GM19239 (cell line): ENCODE data around the gene FRMPD3.
A peak's percentile ranks its signal among the peaks of the same experiment; 100 is the strongest.

Experiments used
- DNase-seq: peaks from one replicate; pipeline ENCODE4 v3.0.0; 2011; ENCODE audit warnings: low spot score; ENCODE audit not compliant: insufficient read length
- FAIRE-seq: peaks from 2 replicates; lab custom pipeline; 2011; peaks lifted over from hg19 to GRCh38; lab: Jason Lieb, UNC

The FRMPD3 gene

GRCh38 chrX:107448998-107449835 is at the start of gene FRMPD3:
Gene FRMPD3, plus strand, starts transcription at chrX:107449652. Its CDS starts 76,937 bp downstream, at chrX:107526589.
- DNase-seq (no peak), FAIRE-seq (no peak)

GRCh38 chrX:107420571-107420970 is 28.9 kb upstream of the FRMPD3 start:
- FAIRE-seq: no peak

GRCh38 chrX:107421337-107421861 is 28.1 kb upstream of the FRMPD3 start:
- FAIRE-seq (no peak), DNase-seq (no peak)

More at GRCh38 chrX:107420571-107420970, 28.9 kb upstream of the FRMPD3 start:
- DNase-seq: no peak

- FAIRE-seq (peak; percentile 87), DNase-seq (no peak)
Measured at GRCh38 chrX:107429090-107429489, 20.4 kb upstream of the FRMPD3 start.

- FAIRE-seq (no peak), DNase-seq (no peak)
Measured at GRCh38 chrX:107440187-107440586, 9.3 kb upstream of the FRMPD3 start.

- FAIRE-seq (peak; percentile 52), DNase-seq (no peak)
Measured at GRCh38 chrX:107440692-107441091, 8.8 kb upstream of the FRMPD3 start.

GRCh38 chrX:107442914-107443527 is 6.4 kb upstream of the FRMPD3 start:
- DNase-seq (no peak), FAIRE-seq (no peak)

- no peak for FAIRE-seq
- DNase-seq: no peak
Measured at GRCh38 chrX:107445146-107445545, 4.3 kb upstream of the FRMPD3 start.

- no peak for DNase-seq
- peak; percentile 8 for FAIRE-seq
Measured at GRCh38 chrX:107445631-107446030, 3.8 kb upstream of the FRMPD3 start.

- DNase-seq (no peak), FAIRE-seq (no peak)
Measured at GRCh38 chrX:107447642-107448041, 1.8 kb upstream of the FRMPD3 start.

GRCh38 chrX:107448625-107448997 is 841 bp upstream of the FRMPD3 start:
- FAIRE-seq (no peak), DNase-seq (no peak)

- no peak for DNase-seq
- no peak for FAIRE-seq
Measured at GRCh38 chrX:107450823-107451509, 1.5 kb downstream of the FRMPD3 start.

- FAIRE-seq (no peak), DNase-seq (no peak)
Measured at GRCh38 chrX:107451731-107452130, 2.3 kb downstream of the FRMPD3 start.

GRCh38 chrX:107452581-107452980 is 3.1 kb downstream of the FRMPD3 start:
- no peak for FAIRE-seq

GRCh38 chrX:107454302-107454701 is 4.8 kb downstream of the FRMPD3 start:
- FAIRE-seq (no peak), DNase-seq (no peak)

More at GRCh38 chrX:107452581-107452980, 3.1 kb downstream of the FRMPD3 start:
- no peak for DNase-seq

GRCh38 chrX:107457289-107457688 is 7.8 kb downstream of the FRMPD3 start:
- FAIRE-seq (no peak), DNase-seq (no peak)

GRCh38 chrX:107465932-107466620 is 16.6 kb downstream of the FRMPD3 start:
- peak; percentile 39 for FAIRE-seq
- DNase-seq: no peak

- FAIRE-seq (no peak), DNase-seq (no peak)
Measured at GRCh38 chrX:107467271-107467670, 17.8 kb downstream of the FRMPD3 start.

GRCh38 chrX:107470198-107470597 is 20.7 kb downstream of the FRMPD3 start:
- FAIRE-seq (no peak), DNase-seq (no peak)

- FAIRE-seq: no peak
- DNase-seq: no peak
Measured at GRCh38 chrX:107470971-107471370, 21.5 kb downstream of the FRMPD3 start.
